HG02642 (cell line): ENCODE results near the gene NR3C1.

Source experiments
- ATAC-seq: cut with Tn5 transposase; IDR thresholded peaks from one replicate; pipeline ENCODE4 v1.9.1; 2021; ENCODE audit warnings: mild to moderate bottlenecking; ENCODE audit not compliant: unreplicated experiment, poor library complexity

Gene NR3C1

GRCh38 chr5:143373076-143373475, 30.4 kb downstream of the NR3C1 start:
- ATAC-seq = no peak

- no peak for ATAC-seq
These were observed 31.2 kb downstream of the NR3C1 start for GRCh38 chr5:143372187-143372829.

- no peak for ATAC-seq
These were observed 33.0 kb downstream of the NR3C1 start for GRCh38 chr5:143370440-143370839.

- no peak for ATAC-seq
These were observed 39.4 kb downstream of the NR3C1 start for GRCh38 chr5:143364061-143364460.

GRCh38 chr5:143362664-143363227, 40.7 kb downstream of the NR3C1 start:
- no peak for ATAC-seq

- no peak for ATAC-seq
These were observed 42.0 kb downstream of the NR3C1 start for GRCh38 chr5:143361438-143361837.

GRCh38 chr5:143360755-143361154, 42.7 kb downstream of the NR3C1 start:
- ATAC-seq = no peak

GRCh38 chr5:143359869-143360268, 43.6 kb downstream of the NR3C1 start:
- no peak for ATAC-seq

GRCh38 chr5:143356855-143357583, 46.5 kb downstream of the NR3C1 start:
- ATAC-seq = no peak

- ATAC-seq = peak; percentile 42
These were observed 47.8 kb downstream of the NR3C1 start for GRCh38 chr5:143355710-143356109.

GRCh38 chr5:143354025-143354424, 49.5 kb downstream of the NR3C1 start:
- no peak for ATAC-seq

GRCh38 chr5:143352691-143353090, 50.8 kb downstream of the NR3C1 start:
- ATAC-seq = no peak

- peak; percentile 31 for ATAC-seq
These were observed 52.5 kb downstream of the NR3C1 start for GRCh38 chr5:143350751-143351602.

GRCh38 chr5:143350341-143350740, 53.1 kb downstream of the NR3C1 start:
- ATAC-seq = no peak

GRCh38 chr5:143349177-143349576, 54.3 kb downstream of the NR3C1 start:
- no peak for ATAC-seq

GRCh38 chr5:143347698-143348344, 55.7 kb downstream of the NR3C1 start:
- no peak for ATAC-seq

- ATAC-seq = no peak
These were observed 56.4 kb downstream of the NR3C1 start for GRCh38 chr5:143347046-143347445.

GRCh38 chr5:143345671-143346440, 57.6 kb downstream of the NR3C1 start:
- no peak for ATAC-seq

GRCh38 chr5:143343042-143343441, 60.4 kb downstream of the NR3C1 start:
- no peak for ATAC-seq

GRCh38 chr5:143342607-143343006, 60.9 kb downstream of the NR3C1 start:
- ATAC-seq = no peak
